Activated naive CD8-positive, alpha-beta T cell treated with anti-CD3 and anti-CD28 coated beads, Interleukin-2, amount 10 ng/mL, durations not matched to agents 7 days and 5 days (primary cell): ENCODE results near the gene ZC2HC1C. TPM values are rescaled to one million over a fixed set of nuclear protein-coding genes. Genes with fewer than 3 reads are reported as not detected.
A peak's percentile ranks its signal among the peaks of the same experiment; 100 is the strongest.

Experiments
- ATAC-seq: fragments of 150-1000 bp; cut with Tn5 transposase; one replicate; pipeline ENCODE4 v1.10.0; 2021; ENCODE audit warnings: low read depth, moderate library complexity
- POLR2A ChIA-PET: fragments of 350-600 bp; sonication (Branson Sonifier 250); formaldehyde crosslinking; loops from one replicate; lab custom pipeline; 2021; ENCODE audit warnings: antibody characterized with exemption; lab: Charles Lee
- DNase-seq: peaks from one replicate; pipeline ENCODE4 v3.0.0; 2021
- H3K27ac Mint-ChIP-seq: one replicate; pipeline ENCODE4 v1.8.0; 2022; ENCODE audit warnings: mild to moderate bottlenecking, mixed read lengths
- H3K27me3 Mint-ChIP-seq: one replicate; pipeline ENCODE4 v1.8.0; 2022; ENCODE audit warnings: mild to moderate bottlenecking, moderate library complexity, mixed read lengths
- H3K36me3 Mint-ChIP-seq: one replicate; pipeline ENCODE4 v1.8.0; 2021; ENCODE audit warnings: mild to moderate bottlenecking, mixed read lengths
- H3K4me1 Mint-ChIP-seq: one replicate; pipeline ENCODE4 v1.8.0; 2021; ENCODE audit warnings: mixed read lengths
- H3K4me3 Mint-ChIP-seq: one replicate; pipeline ENCODE4 v1.8.0; 2022; ENCODE audit warnings: mild to moderate bottlenecking, moderate library complexity, mixed read lengths
- H3K9me3 Mint-ChIP-seq: one replicate; pipeline ENCODE4 v1.8.0; 2021; ENCODE audit warnings: mixed read lengths
- total RNA-seq, 2 experiments: library from RNA; stranded (reverse); gene quantifications; one replicate each; pipeline ENCODE4 v1.2.3, GENCODE V29; 2021

ZC2HC1C gene, protein sequence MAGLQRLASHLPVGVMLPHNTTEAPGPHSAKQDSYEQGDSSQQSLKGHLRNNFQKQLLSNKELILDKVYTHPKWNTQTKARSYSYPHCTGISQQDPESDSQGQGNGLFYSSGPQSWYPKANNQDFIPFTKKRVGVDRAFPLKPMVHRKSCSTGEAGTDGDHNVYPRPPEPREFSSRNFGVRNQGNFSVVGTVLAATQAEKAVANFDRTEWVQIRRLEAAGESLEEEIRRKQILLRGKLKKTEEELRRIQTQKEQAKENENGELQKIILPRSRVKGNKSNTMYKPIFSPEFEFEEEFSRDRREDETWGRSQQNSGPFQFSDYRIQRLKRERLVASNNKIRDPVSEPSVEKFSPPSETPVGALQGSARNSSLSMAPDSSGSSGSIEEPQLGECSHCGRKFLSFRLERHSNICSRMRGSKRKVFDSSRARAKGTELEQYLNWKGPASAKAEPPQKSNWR
- 1 to 10 TPM in 1 of 2 experiments, under 1 TPM in 1; 0.69 to 1.5 TPM for total RNA-seq

GRCh38 chr14:75069121-75069810 lies at the start of gene ZC2HC1C:
ZC2HC1C (plus strand) TSS chr14:75069641; CDS start chr14:75070574, 933 bp downstream.
- DNase-seq (peak; percentile 76), ATAC-seq (peak; percentile 88)
- Mint-ChIP-seq H3K27me3 (no peaks in the 10 kb centered on the region), H3K36me3 (no peaks in the 10 kb centered on the region), H3K27ac (peak within 1 kb of the TSS; percentile 22), H3K9me3 (no peaks in the 10 kb centered on the region), H3K4me3 (no peak within 1 kb of the TSS), H3K4me1 (peaks cover 5% of the 10 kb centered on the region)
- POLR2A ChIA-PET, result interaction anchor here (0.9 to 1.1 kb wide), 2 partner anchors 58 to 452 kb away, joined by 3 read pairs; partner anchors contain the start of gene NEK9

- no peaks in the 10 kb centered on the region for H3K4me1 Mint-ChIP-seq
- no peak for DNase-seq
- no peaks in the 10 kb centered on the region for H3K27me3 Mint-ChIP-seq
- no peaks in the 10 kb centered on the region for H3K9me3 Mint-ChIP-seq
- peaks cover 11% of the 10 kb centered on the region for H3K36me3 Mint-ChIP-seq
- H3K4me3 Mint-ChIP-seq, result no peak overlapping the region
- no peak for ATAC-seq
- H3K27ac Mint-ChIP-seq, result no peak overlapping the region
- POLR2A ChIA-PET, result no interaction called here
Observed at GRCh38 chr14:75022655-75023054, 46.8 kb upstream of the ZC2HC1C start.

- Mint-ChIP-seq H3K4me3 (no peak overlapping the region), H3K4me1 (no peaks in the 10 kb centered on the region), H3K9me3 (no peaks in the 10 kb centered on the region), H3K27ac (no peak overlapping the region), H3K36me3 (peaks cover 11% of the 10 kb centered on the region), H3K27me3 (no peaks in the 10 kb centered on the region)
- ATAC-seq (no peak), DNase-seq (no peak)
- POLR2A ChIA-PET, result no interaction called here
Observed at GRCh38 chr14:75023108-75023507, 46.3 kb upstream of the ZC2HC1C start.

DNA sequence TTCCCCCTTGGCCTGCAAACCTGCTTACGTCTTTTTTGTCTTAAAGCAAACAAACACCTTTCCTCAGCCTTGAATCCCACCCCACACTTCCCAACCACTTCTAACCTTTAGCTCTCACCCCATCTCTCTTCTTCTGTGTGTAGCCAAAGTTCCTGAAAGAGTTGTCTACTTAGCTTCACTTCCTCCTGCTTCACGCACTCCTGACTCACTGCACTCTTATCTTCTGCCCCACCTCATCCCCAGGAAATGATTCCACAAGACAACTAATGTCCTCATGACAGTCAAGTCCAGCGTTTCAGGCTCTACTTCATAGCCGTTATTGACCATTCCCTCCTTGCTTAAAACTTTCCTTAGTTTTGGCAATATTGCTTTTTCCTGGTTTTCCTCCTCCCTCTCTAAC lies 44.4 kb upstream of the ZC2HC1C start:
- no peaks in the 10 kb centered on the region for H3K4me1 Mint-ChIP-seq
- peaks cover 9% of the 10 kb centered on the region for H3K36me3 Mint-ChIP-seq
- ATAC-seq, result no peak
- no peaks in the 10 kb centered on the region for H3K9me3 Mint-ChIP-seq
- no peak for DNase-seq
- H3K27ac Mint-ChIP-seq, result no peak overlapping the region
- H3K4me3 Mint-ChIP-seq, result no peak overlapping the region
- POLR2A ChIA-PET, result no interaction called here
- H3K27me3 Mint-ChIP-seq, result no peaks in the 10 kb centered on the region

- POLR2A ChIA-PET, result no interaction called here
Observed at GRCh38 chr14:75025876-75026275, 43.6 kb upstream of the ZC2HC1C start.

DNA sequence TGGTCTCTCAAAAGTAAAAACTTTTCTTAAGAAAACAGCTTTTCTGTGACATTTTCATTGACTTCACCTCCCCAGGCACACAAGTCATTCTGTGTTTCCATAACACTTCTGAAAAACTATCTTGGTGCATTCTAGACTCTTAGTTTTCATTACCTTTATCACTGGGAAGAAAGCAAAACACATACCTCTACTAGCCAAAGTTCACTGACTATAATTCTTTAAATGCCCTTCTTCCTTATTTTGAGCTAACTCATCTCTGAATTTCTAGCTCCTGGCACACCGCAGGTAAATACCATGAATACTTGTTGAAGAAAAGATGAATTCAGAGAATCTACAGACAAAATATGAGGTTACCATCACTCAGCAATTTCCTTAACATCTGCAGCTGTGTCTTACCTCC lies 39.3 kb upstream of the ZC2HC1C start:
- no peaks in the 10 kb centered on the region for H3K27me3 Mint-ChIP-seq
- POLR2A ChIA-PET, result no interaction called here
- no peak overlapping the region for H3K4me3 Mint-ChIP-seq
- ATAC-seq (no peak), DNase-seq (no peak)
- H3K27ac Mint-ChIP-seq, result no peak overlapping the region
- no peaks in the 10 kb centered on the region for H3K9me3 Mint-ChIP-seq
- peaks cover 14% of the 10 kb centered on the region for H3K36me3 Mint-ChIP-seq
- no peaks in the 10 kb centered on the region for H3K4me1 Mint-ChIP-seq

More at GRCh38 chr14:75025876-75026275, 43.6 kb upstream of the ZC2HC1C start:
- no peak overlapping the region for H3K4me3 Mint-ChIP-seq
- no peaks in the 10 kb centered on the region for H3K9me3 Mint-ChIP-seq
- ATAC-seq (no peak), DNase-seq (no peak)
- no peak overlapping the region for H3K27ac Mint-ChIP-seq
- H3K4me1 Mint-ChIP-seq, result no peaks in the 10 kb centered on the region
- no peaks in the 10 kb centered on the region for H3K27me3 Mint-ChIP-seq
- peaks cover 10% of the 10 kb centered on the region for H3K36me3 Mint-ChIP-seq

DNA sequence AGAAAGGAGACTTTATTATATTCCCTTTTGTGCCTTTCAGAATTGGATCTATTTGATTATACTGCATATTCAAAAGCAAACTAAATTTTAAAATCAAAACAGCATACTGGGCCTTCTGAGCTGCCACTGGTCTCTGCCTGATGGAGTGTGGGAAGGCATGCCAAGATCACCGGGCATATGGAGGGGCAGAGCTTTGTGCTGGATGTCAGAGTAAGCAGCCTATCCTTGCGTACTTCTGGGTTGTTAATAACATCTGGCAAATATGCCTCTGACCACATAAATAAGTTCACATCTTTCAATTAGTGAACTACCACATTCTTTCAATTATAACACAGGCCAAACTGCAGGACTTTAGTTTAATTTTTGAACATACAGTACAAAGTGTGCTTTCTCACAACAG lies 36.5 kb upstream of the ZC2HC1C start:
- POLR2A ChIA-PET, result no interaction called here
- no peaks in the 10 kb centered on the region for H3K27me3 Mint-ChIP-seq
- peaks cover 16% of the 10 kb centered on the region for H3K36me3 Mint-ChIP-seq

GRCh38 chr14:75040507-75040906 lies 28.9 kb upstream of the ZC2HC1C start:
- H3K4me1 Mint-ChIP-seq, result peaks cover 3% of the 10 kb centered on the region
- no peaks in the 10 kb centered on the region for H3K9me3 Mint-ChIP-seq
- POLR2A ChIA-PET, result no interaction called here
- peaks cover 6% of the 10 kb centered on the region for H3K36me3 Mint-ChIP-seq
- no peak overlapping the region for H3K4me3 Mint-ChIP-seq
- H3K27me3 Mint-ChIP-seq, result no peaks in the 10 kb centered on the region
- H3K27ac Mint-ChIP-seq, result no peak overlapping the region
- ATAC-seq (no peak), DNase-seq (no peak)

More for the DNA sequence above, 36.5 kb upstream of the ZC2HC1C start:
- ATAC-seq (no peak), DNase-seq (no peak)
- no peak overlapping the region for H3K4me3 Mint-ChIP-seq
- peaks cover 1% of the 10 kb centered on the region for H3K4me1 Mint-ChIP-seq
- H3K27ac Mint-ChIP-seq, result no peak overlapping the region
- no peaks in the 10 kb centered on the region for H3K9me3 Mint-ChIP-seq

DNA sequence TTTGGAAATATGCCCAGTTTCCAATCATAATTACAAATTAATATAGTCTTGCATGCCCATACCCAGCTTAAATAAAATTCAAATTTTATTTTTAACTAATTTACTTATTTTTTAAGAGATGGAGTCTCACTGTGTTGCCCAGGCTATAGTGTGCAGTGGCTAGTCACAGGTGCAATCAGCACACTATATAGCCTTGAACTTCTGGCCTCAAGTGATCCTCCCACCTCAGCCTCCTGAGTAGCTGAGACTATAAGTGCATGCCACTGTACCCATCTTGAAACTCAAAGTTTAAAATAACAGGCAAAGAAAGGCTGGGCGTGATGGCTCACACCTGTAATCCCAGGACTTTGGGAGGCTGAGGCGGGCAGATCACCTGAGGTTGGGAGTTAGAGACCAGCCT lies 28.5 kb upstream of the ZC2HC1C start:
- peaks cover 6% of the 10 kb centered on the region for H3K36me3 Mint-ChIP-seq
- ATAC-seq, result no peak
- POLR2A ChIA-PET, result no interaction called here
- no peaks in the 10 kb centered on the region for H3K9me3 Mint-ChIP-seq
- no peak overlapping the region for H3K4me3 Mint-ChIP-seq
- H3K27me3 Mint-ChIP-seq, result no peaks in the 10 kb centered on the region
- H3K27ac Mint-ChIP-seq, result no peak overlapping the region
- peaks cover 7% of the 10 kb centered on the region for H3K4me1 Mint-ChIP-seq
- DNase-seq, result no peak

DNA sequence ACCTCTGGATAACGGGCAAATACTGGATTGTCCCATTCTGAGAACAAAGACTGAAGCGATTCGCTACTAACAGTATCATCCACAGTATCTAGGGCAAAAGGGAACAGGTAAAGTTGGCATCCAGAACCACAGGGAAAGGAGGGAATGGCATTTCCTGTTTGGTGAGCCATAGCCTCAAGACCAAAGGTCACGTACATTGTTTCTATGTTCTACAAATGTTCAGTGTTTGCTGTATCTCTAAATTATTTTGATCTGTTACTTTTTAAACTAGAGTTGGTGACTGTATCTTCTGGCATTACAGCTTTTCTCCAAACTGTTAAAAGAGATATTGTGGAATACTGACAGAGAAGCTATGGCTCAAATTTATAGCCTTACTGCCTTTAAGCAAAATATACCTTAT lies 27.8 kb upstream of the ZC2HC1C start:
- POLR2A ChIA-PET, result no interaction called here
- peaks cover 10% of the 10 kb centered on the region for H3K36me3 Mint-ChIP-seq
- no peak for DNase-seq
- no peak for ATAC-seq
- no peak overlapping the region for H3K27ac Mint-ChIP-seq
- no peak overlapping the region for H3K4me3 Mint-ChIP-seq
- peaks cover 6% of the 10 kb centered on the region for H3K4me1 Mint-ChIP-seq
- no peaks in the 10 kb centered on the region for H3K9me3 Mint-ChIP-seq
- no peaks in the 10 kb centered on the region for H3K27me3 Mint-ChIP-seq

- no peak overlapping the region for H3K27ac Mint-ChIP-seq
- POLR2A ChIA-PET, result no interaction called here
- H3K4me3 Mint-ChIP-seq, result no peak overlapping the region
- peaks cover 6% of the 10 kb centered on the region for H3K4me1 Mint-ChIP-seq
- no peaks in the 10 kb centered on the region for H3K9me3 Mint-ChIP-seq
- no peaks in the 10 kb centered on the region for H3K27me3 Mint-ChIP-seq
- DNase-seq (no peak), ATAC-seq (no peak)
- H3K36me3 Mint-ChIP-seq, result peaks cover 9% of the 10 kb centered on the region
Observed at GRCh38 chr14:75042035-75042434, 27.4 kb upstream of the ZC2HC1C start.

DNA sequence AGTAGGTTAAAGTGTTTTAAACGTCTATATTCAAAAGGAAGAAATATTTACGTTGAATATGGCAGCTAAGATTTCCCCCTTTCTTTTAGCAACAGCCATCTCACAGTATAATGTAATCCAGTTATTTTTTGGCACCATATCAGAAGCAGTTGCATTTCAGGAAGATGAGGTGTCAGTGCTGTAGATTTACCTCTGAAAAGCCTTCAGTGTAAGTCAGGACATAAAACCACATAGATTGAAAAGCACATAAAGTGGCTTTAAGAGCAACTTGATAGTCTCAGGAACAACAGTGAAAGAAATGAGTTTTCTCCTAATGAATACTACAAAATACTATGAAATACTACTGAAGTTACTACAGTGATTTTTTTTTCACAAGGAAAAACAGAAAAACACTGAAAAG lies 25.1 kb upstream of the ZC2HC1C start:
- H3K9me3 Mint-ChIP-seq, result no peaks in the 10 kb centered on the region
- POLR2A ChIA-PET, result no interaction called here
- H3K36me3 Mint-ChIP-seq, result peaks cover 14% of the 10 kb centered on the region
- no peaks in the 10 kb centered on the region for H3K27me3 Mint-ChIP-seq
- no peak overlapping the region for H3K27ac Mint-ChIP-seq
- peaks cover 9% of the 10 kb centered on the region for H3K4me1 Mint-ChIP-seq
- H3K4me3 Mint-ChIP-seq, result no peak overlapping the region
- DNase-seq (no peak), ATAC-seq (no peak)

GRCh38 chr14:75044752-75045151 lies 24.7 kb upstream of the ZC2HC1C start:
- no peak overlapping the region for H3K4me3 Mint-ChIP-seq
- no peaks in the 10 kb centered on the region for H3K9me3 Mint-ChIP-seq
- no peaks in the 10 kb centered on the region for H3K27me3 Mint-ChIP-seq
- H3K4me1 Mint-ChIP-seq, result peaks cover 9% of the 10 kb centered on the region
- POLR2A ChIA-PET, result no interaction called here
- peaks cover 17% of the 10 kb centered on the region for H3K36me3 Mint-ChIP-seq
- DNase-seq, result no peak
- no peak overlapping the region for H3K27ac Mint-ChIP-seq
- ATAC-seq, result no peak

DNA sequence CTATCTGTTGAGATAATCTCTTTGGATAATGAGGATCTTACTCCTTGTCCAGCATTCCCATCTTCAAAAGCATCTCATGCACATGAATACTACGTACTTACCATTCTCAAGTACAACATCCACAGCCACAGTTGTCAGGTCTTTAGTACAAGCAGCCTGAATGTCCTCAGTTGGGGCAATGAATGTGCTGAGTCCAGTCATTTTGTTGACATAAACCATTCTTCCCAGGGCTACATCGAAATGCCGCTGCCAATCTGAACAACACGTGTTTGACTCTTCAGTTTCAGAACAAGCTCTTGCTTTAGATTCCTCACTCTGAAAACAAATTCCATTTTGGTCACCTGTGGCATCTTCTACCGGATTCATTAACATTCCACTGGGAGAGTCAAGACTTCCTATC lies 23.2 kb upstream of the ZC2HC1C start:
- H3K9me3 Mint-ChIP-seq, result no peaks in the 10 kb centered on the region
- H3K27me3 Mint-ChIP-seq, result no peaks in the 10 kb centered on the region
- DNase-seq (no peak), ATAC-seq (no peak)
- no peak overlapping the region for H3K4me3 Mint-ChIP-seq
- POLR2A ChIA-PET, result no interaction called here
- H3K36me3 Mint-ChIP-seq, result peaks cover 19% of the 10 kb centered on the region
- H3K4me1 Mint-ChIP-seq, result peaks cover 18% of the 10 kb centered on the region
- no peak overlapping the region for H3K27ac Mint-ChIP-seq
